ENCODE data around the gene PURB.
"Not testable (repeated sequence)": the region's sequence is repeated elsewhere in the genome, so short reads cannot be mapped to it uniquely, and the experiment has no call there.

Gene PURB

GRCh38 chr7:44885394-44886317 is at the start of gene PURB:
TSS of gene PURB (minus strand) at chr7:44885530. CDS start at chr7:44885348, 182 bp downstream.
- DNase-seq, result peak; percentile 90

DNA sequence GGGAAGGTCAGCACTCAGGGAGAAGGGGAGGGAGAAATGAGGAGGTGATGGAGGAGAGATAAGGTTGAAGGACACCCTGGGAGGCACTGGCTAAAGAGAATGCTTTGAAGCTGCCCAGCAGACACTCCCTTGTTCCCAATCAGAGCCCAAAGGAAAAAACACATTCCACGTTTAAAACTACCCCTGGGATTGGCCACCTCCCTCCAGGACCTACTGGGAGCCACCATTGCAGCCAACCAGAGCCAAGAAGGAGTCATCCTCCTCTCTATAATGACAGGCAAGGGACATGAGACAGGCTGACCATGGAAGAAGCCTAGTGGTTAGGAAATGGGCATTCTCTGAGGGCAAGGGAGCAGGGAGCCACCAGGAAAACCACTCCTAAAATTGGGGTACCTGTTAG is 49.7 kb upstream of the PURB start:
- no peak for DNase-seq

- DNase-seq, result not testable (repeated sequence)
These were observed 49.2 kb upstream of the PURB start for GRCh38 chr7:44934510-44934909.

DNA sequence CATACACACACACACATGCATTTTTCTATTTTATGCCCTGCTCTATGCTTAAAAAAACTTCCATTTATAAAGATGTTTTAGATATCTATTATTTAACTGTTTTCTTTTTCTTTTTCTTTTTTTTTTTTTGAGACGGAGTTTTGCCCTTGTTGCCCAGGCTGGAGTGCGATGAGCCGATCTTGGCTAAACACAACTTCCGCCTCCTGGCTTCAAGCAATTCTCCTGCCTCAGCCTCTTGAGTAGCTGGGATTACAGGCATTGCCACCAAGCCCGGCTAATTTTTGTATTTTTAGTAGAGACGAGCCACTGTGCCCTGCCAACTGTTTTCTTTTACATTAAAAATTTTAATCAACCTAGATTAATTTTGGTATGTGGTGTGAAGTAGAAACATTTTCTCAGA is 45.6 kb upstream of the PURB start:
- no peak for DNase-seq

DNA sequence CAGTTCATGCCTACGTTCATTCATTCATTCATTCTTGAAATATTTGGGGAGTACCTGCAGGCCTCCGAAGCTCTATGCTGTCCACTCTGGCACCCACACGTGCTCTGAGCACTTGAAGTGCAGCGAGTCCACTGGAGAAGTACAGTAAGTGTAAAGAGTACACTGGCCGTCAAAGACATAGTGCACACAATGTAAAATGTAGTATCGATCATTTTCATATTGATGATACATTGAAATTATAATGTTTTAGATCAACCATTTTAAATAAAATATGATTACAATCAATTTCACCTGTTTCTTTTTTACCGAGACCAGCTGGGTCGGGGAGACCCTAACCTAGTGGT is 37.0 kb upstream of the PURB start:
- no peak for DNase-seq

GRCh38 chr7:44921607-44922350 is 36.4 kb upstream of the PURB start:
- peak; percentile 60 for DNase-seq

DNA sequence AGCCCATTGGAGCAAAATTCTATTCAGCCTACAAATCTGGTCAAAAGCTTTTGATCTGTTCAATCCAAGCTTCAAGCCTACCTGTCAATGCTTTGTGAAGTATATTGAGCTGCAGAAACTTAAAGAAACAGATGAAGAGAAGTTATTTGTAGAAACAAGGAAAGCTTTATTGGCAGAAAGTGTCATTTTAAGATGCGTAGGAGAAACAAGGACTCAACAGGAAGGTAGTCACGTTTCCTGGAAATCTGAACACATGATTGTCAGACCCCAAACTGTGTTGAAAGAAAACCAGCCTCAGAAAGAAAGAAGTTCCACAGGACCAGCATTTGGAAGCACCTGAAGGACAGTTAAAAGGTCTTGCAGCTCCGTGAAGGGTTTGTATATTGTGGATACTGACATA is 34.8 kb upstream of the PURB start:
- DNase-seq, result no peak

GRCh38 chr7:44918029-44918428 is 32.7 kb upstream of the PURB start:
- DNase-seq, result no peak

GRCh38 chr7:44917465-44917864 is 32.1 kb upstream of the PURB start:
- no peak for DNase-seq

DNA sequence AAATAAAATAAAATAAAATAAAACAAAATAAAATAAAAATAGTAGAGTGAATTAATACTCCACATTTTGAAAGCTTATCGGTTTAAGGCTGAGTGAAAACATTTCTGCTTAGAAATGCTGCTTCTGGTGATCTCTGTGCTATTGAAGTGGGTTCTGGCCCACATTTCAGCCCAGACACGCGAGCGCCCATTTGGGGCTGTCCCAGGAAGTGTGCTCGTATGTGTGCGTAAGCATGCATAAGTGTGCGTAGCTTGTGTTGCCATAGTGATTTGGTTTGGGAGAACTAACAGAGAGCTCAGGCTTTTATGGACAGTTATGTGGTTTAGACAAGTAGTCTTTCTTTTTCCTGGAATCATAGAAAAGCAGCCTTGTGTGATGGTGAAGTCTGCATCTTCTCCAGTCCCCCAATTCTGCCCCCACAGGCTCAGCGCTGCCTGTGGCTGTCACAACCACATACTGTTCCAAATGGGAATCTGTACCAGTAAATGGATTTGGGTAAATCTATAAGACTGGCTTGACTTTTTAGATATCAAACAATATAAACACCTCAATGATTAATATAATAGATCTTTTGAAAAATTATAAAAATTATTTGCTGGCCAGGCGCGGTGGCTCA is 29.8 kb upstream of the PURB start:
- DNase-seq, result no peak

DNA sequence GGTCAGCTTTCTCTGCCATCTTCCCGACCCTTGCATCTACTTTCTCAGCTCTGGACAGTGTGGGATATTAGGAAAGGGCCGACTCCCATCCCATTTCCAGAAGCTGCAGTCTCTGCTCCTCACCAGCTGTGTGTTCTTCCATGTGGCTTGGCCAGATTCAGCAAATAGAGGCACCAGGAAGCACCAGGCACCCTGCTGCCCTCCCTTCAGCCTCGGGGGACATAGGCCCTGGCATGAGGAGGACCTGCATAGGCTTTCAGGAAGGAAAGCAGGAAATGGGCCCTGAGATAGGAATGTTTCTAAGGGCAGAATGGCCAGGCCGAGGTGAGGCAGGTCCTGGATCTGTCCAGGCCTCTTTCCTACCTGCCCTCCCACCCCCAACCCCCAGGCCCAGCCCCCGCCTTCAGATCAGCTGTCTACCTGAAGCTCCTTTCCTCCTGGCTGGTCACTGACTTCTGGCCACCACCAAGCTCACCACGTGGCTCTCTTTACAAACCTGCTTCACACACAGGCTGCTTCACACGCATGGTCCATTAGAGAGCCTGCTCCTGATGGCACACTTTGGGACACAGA is 27.5 kb upstream of the PURB start:
- no peak for DNase-seq

DNA sequence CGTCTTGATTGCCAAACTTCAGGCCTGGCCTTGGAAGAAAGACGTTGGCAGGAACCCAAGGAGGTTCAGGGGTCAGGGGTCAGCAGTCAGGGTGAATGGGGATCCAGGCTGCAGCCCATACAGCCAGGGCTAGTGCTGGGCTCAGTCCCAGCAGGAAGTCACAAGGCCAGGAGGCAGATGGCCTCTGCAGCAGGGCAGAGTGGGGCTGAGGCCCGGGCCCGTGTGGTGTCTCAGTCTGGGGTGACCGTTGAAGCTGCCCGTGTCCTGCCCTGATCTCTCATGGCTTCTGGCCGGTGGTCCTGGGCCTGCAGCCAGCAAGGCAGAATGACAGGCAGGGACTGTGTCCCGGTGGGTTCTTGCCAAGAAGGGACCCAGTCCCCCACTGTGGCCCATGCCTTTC is 26.6 kb upstream of the PURB start:
- DNase-seq, result no peak

GRCh38 chr7:44909596-44910389 is 24.5 kb upstream of the PURB start:
- no peak for DNase-seq

GRCh38 chr7:44906965-44907364 is 21.6 kb upstream of the PURB start:
- DNase-seq, result no peak

DNA sequence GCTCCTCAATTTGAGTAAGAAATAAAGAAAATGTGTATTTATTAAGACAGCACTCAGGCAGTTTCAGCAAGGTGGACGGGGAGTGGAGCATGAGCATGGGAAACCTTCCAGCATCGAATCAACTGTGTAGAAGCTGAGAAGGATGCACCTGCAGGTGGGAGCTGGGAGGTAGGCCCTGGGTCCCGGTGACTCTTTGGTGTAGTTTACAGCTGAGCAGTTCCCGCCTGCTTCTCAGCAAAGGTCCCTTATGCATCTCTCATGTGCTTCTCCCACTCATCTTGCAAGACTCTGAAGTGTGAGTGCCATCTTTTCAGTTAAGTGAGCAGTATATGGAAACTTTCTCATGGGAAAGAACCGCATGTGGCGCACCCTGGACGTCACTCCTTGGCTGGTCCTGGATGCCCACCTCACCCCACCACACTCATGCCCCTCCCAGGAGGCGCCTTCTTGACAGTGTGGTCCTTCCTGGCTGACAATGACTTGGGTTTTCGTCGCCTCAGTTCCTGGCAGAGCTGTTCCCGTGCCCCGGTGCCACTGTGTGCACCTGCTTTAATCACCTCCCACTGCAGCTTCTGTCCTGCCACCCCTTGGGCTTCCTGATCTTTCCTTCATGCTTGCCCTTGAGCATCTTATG is 19.8 kb upstream of the PURB start:
- DNase-seq, result no peak

GRCh38 chr7:44899443-44899842 is 14.1 kb upstream of the PURB start:
- no peak for DNase-seq

- DNase-seq, result no peak
These were observed 12.7 kb upstream of the PURB start for GRCh38 chr7:44898039-44898438.

DNA sequence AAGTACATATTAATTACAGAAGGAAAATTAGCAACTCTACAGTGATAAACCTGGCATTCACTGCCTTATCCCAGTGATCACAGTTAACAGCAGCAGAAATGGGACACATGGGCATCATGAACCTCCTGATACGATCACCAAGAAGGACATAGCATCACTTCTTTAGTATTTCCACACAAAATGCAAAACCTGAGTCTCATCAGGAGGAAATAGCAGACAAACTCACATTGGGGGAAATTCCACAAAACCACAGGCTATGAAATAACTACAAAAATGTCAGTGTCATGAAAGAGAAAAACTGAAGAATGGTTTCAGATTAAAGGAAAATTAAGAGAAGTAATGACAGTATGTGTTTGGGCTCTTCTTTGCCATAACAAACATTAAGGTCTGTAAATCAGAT is 12.0 kb upstream of the PURB start:
- DNase-seq, result no peak

DNA sequence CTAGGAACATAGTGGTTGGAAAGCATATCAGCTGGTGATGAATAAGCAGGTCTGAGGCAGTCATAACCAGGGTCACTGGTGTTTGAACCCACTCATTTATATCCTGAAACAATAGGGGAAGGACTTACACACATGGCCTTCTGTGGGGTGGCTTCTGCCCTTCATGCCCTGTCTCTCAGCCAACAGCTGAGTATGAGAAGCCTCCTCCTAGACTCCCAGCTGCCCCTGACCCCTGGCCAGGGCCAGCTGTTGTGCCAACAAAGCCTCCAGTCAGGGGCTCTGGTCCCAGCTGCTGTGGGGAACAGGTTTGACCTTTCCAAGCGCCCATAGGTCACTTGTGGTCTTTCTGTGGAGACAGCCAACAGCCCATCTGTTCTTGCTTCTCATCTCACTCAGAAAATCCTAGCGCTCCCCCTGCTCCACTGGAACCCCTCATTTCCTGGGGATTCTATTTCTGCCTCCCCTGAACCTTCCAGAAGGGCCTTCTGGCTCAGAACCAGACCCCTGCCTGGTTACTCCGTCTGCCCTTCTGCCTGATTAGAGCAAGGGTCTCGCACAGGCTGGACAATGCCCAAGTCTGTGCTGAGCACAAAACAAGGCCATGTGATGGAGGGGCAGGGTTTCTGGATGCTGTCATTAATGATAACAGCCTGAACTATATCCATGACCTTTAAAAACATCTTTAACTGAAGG is 9.7 kb upstream of the PURB start:
- no peak for DNase-seq

GRCh38 chr7:44893710-44894234 is 8.4 kb upstream of the PURB start:
- no peak for DNase-seq

DNA sequence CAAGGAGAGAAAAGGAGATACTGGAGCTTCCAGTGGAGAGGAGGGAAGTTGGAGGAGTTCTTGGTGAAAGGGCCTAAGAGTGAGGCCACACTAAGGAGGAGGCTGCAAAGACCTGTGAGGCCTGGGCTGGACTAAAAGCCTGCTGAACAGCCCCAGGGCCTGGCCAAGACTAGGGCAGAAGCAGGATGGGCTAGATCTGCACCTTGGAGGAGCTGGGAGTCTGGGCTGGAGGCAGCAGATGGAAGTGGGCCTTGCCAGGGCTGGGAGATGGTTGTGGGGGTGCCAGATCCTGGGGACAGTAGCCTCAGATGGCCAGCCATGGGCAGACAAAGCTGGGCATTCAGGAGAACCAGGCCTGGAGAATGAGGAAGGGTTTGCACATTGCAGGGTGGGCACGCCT is 6.5 kb upstream of the PURB start:
- no peak for DNase-seq
